RPMI7951 (cell line): Measurements from ENCODE around the gene NPRL2. TPM values are rescaled to one million over a fixed set of nuclear protein-coding genes. Genes with fewer than 3 reads are reported as not detected.
"Not testable (repeated sequence)": the region's sequence is repeated elsewhere in the genome, so short reads cannot be mapped to it uniquely, and the experiment has no call there.

Experiments used
- DNase-seq: peaks from one replicate; pipeline ENCODE4 v3.0.0-alpha.2; 2012; ENCODE audit warnings: low read depth
- total RNA-seq: library from RNA; depleted of rRNA; stranded (reverse); fragments of >200 nt; shearing (Covaris generic); gene quantifications from 2 replicates; pipeline ENCODE4 v1.2.3, GENCODE V29; 2014; rRNA removed

NPRL2 gene
- total RNA-seq, 1 experiment from 2014 or later, result 35.7 TPM

- no peak for DNase-seq
Measured at GRCh38 chr3:50314342-50314741, 36.2 kb downstream of the NPRL2 start.

GRCh38 chr3:50312041-50312440 is 38.5 kb downstream of the NPRL2 start:
- DNase-seq, result not testable (repeated sequence)

- no peak for DNase-seq
Measured at GRCh38 chr3:50304601-50305000, 46.0 kb downstream of the NPRL2 start.

GRCh38 chr3:50303013-50303815 is 47.4 kb downstream of the NPRL2 start, which contains the start of gene HYAL1:
Gene HYAL1, minus strand, starts transcription at chr3:50303574. Its CDS starts 618 bp downstream, at chr3:50302956.
- no peak for DNase-seq

GRCh38 chr3:50302095-50303012 is 48.2 kb downstream of the NPRL2 start:
- no peak for DNase-seq

- no peak for DNase-seq
Measured at GRCh38 chr3:50300681-50301254, 49.8 kb downstream of the NPRL2 start.

- DNase-seq, result peak; percentile 40
Measured at GRCh38 chr3:50299929-50300680, 50.5 kb downstream of the NPRL2 start.

GRCh38 chr3:50299638-50299928 is 51.0 kb downstream of the NPRL2 start:
- no peak for DNase-seq

GRCh38 chr3:50298836-50299637 is 51.5 kb downstream of the NPRL2 start, which contains the start of the genes HYAL3 and NAA80:
Gene HYAL3, minus strand, starts transcription at chr3:50299405. Its CDS starts 3,803 bp downstream, at chr3:50295602.
Gene NAA80, minus strand, starts transcription at chr3:50299405. Its CDS starts 1,942 bp downstream, at chr3:50297463.
- peak; percentile 99 for DNase-seq

GRCh38 chr3:50297896-50298725 is 52.5 kb downstream of the NPRL2 start:
- DNase-seq, result no peak

GRCh38 chr3:50297384-50297775 is 53.2 kb downstream of the NPRL2 start:
- no peak for DNase-seq

Other genes with a start within 250 kb of the NPRL2 start
- gene SEMA3F, start 195.5 kb downstream of the NPRL2 start, total RNA-seq, result 1.5 and 1.9 TPM in 2 replicates
- gene GNAT1, start 159.2 kb downstream of the NPRL2 start, total RNA-seq, result not detected in 2 replicates
- not detected in 2 replicates for gene SLC38A3, start 145.5 kb downstream of the NPRL2 start, total RNA-seq
- 302 and 305 TPM in 2 replicates for gene GNAI2, start 114.6 kb downstream of the NPRL2 start, total RNA-seq
- 3.1 and 5.6 TPM in 2 replicates for gene SEMA3B, start 81.6 kb downstream of the NPRL2 start, total RNA-seq
- gene LSMEM2, start 71.7 kb downstream of the NPRL2 start, total RNA-seq, result not detected in 2 replicates
- 97.9 and 116 TPM in 2 replicates for gene IFRD2, start 58.3 kb downstream of the NPRL2 start, total RNA-seq
- 11.5 and 12.0 TPM in 2 replicates for gene HYAL3, start 51.4 kb downstream of the NPRL2 start, total RNA-seq
- gene NAA80, start 51.4 kb downstream of the NPRL2 start, total RNA-seq, result 14.6 and 16.1 TPM in 2 replicates
- gene HYAL1, start 47.2 kb downstream of the NPRL2 start, total RNA-seq, result 0.29 and 0.72 TPM in 2 replicates
- 42.2 and 52.3 TPM in 2 replicates for gene HYAL2, start 28.0 kb downstream of the NPRL2 start, total RNA-seq
- gene TUSC2, start 22.6 kb downstream of the NPRL2 start, total RNA-seq, result 26.8 and 33.7 TPM in 2 replicates
- gene RASSF1, start 9.9 kb downstream of the NPRL2 start, total RNA-seq, result 51.7 and 77.8 TPM in 2 replicates
- gene ZMYND10, start 5.0 kb downstream of the NPRL2 start, total RNA-seq, result 2.9 and 5.2 TPM in 2 replicates
- gene CYB561D2, start 87 bp upstream of the NPRL2 start, total RNA-seq, result 39.7 and 49.1 TPM in 2 replicates
- gene TMEM115, start 8.7 kb upstream of the NPRL2 start, total RNA-seq, result 42.5 and 45.4 TPM in 2 replicates
- gene CACNA2D2, start 152.9 kb upstream of the NPRL2 start, total RNA-seq, result under 0.01 TPM in 1 of 2 replicates, not detected in the other
- 15.5 and 16.0 TPM in 2 replicates for gene C3orf18, start 217.0 kb upstream of the NPRL2 start, total RNA-seq
- 8.8 and 12.8 TPM in 2 replicates for gene HEMK1, start 218.7 kb upstream of the NPRL2 start, total RNA-seq